Lower leg skin (tissue), 3 donors: ENCODE results near the gene SMIM20.

Source experiments
- CTCF ChIP-seq, 3 donors: fragments of 450-650 bp; IDR thresholded peaks; one replicate each; pipeline ENCODE4 v1.5.1; 2016; ENCODE audit warnings: antibody characterized with exemption in 3 of 3, mild to moderate bottlenecking in 3 of 3, moderate library complexity in 2 of 3
- POLR2A ChIP-seq, 2 donors: fragments of 450-650 bp; IDR thresholded peaks; one replicate each; pipeline ENCODE4 v1.6.1; 2016 to 2017; ENCODE audit warnings: antibody characterized with exemption in 2 of 2, mild to moderate bottlenecking in 1 of 2, moderate library complexity in 1 of 2

- TF ChIP-seq CTCF (IDR thresholded peaks at IDR 0.05): no peak
- TF ChIP-seq POLR2A (IDR thresholded peaks at IDR 0.05): no peak
Observed at GRCh38 chr4:25879091-25879584, 34.9 kb upstream of the SMIM20 start.
